DND-41 (cell line): ENCODE results near the gene VAPB.

Experiments used
- ATAC-seq: fragments of 200-7000 bp; cut with Tn5 transposase; 3 replicates; pipeline ENCODE4 v1.9.1; 2021; ENCODE audit warnings: low read depth; ENCODE audit not compliant: insufficient read depth
- DNase-seq: peaks from one replicate; pipeline ENCODE4 v3.0.0-alpha.2; 2020
- H2AFZ ChIP-seq: 2 replicates; pipeline ENCODE4 v1.6.0; 2012; ENCODE audit warnings: low read depth, low read length
- H3K27ac ChIP-seq: 2 replicates; pipeline ENCODE4 v1.5.1; 2012; ENCODE audit warnings: low read length, inconsistent platforms
- H3K27me3 ChIP-seq: fragments of 200-600 bp; sonication (generic); 2 replicates; pipeline ENCODE4 v1.6.0; 2012; ENCODE audit warnings: low read length, mild to moderate bottlenecking, inconsistent platforms; ENCODE audit not compliant: insufficient read depth, poor library complexity
- H3K36me3 ChIP-seq: 2 replicates; pipeline ENCODE4 v1.5.1; 2012; ENCODE audit warnings: low read length, inconsistent platforms; ENCODE audit not compliant: insufficient read depth
- H3K4me1 ChIP-seq: 2 replicates; pipeline ENCODE4 v1.5.1; 2012; ENCODE audit warnings: mild to moderate bottlenecking, low read length; ENCODE audit not compliant: insufficient read depth
- H3K4me2 ChIP-seq: 2 replicates; pipeline ENCODE4 v1.6.0; 2012; ENCODE audit warnings: mild to moderate bottlenecking, moderate library complexity, low read length, inconsistent platforms; ENCODE audit not compliant: insufficient read depth
- H3K4me3 ChIP-seq, 2 experiments: fragments of 200-600 bp in 1 of 2; shearing (Covaris generic) in 1 of 2; 2 replicates each; pipeline ENCODE4 v1.5.1; 2012 to 2016; ENCODE audit warnings: inconsistent platforms in 2 of 2, low read length in 2 of 2, mild to moderate bottlenecking in 2 of 2, low read depth in 1 of 2, moderate library complexity in 1 of 2
- H3K79me2 ChIP-seq: 2 replicates; pipeline ENCODE4 v1.6.0; 2012; ENCODE audit warnings: low read length, inconsistent platforms; ENCODE audit not compliant: insufficient read depth
- H3K9ac ChIP-seq: 2 replicates; pipeline ENCODE4 v1.6.0; 2012; ENCODE audit warnings: low read depth, mild to moderate bottlenecking, inconsistent platforms, low read length, moderate library complexity
- H3K9me3 ChIP-seq: 2 replicates; pipeline ENCODE4 v1.5.1; 2012; ENCODE audit warnings: low read length, moderate library complexity, mild to moderate bottlenecking, inconsistent platforms; ENCODE audit not compliant: insufficient read depth, severe bottlenecking
- H4K20me1 ChIP-seq: 2 replicates; pipeline ENCODE4 v1.6.0; 2012; ENCODE audit warnings: low read length; ENCODE audit not compliant: insufficient read depth
- EZH2 ChIP-seq: IDR thresholded peaks from 3 replicates; pipeline ENCODE4 v1.6.1; 2012; ENCODE audit warnings: borderline replicate concordance, low read depth, mild to moderate bottlenecking, moderate library complexity, low read length, inconsistent platforms; ENCODE audit not compliant: severe bottlenecking
- TF ChIP-seq, protein P1 (sequence below): IDR thresholded peaks from 2 replicates; pipeline ENCODE4 v1.5.1; 2012; ENCODE audit warnings: borderline replicate concordance, low read length, moderate library complexity, mild to moderate bottlenecking; ENCODE audit not compliant: poor library complexity, severe bottlenecking; ENCODE audit errors: extremely low read depth

The VAPB gene

GRCh38 chr20:58436868-58437645, 48.0 kb downstream of the VAPB start:
- Histone ChIP-seq H3K27me3 (no peaks in the 10 kb centered on the region), H3K36me3 (peaks cover 82% of the 10 kb centered on the region), H3K4me3 (no peak overlapping the region), H3K4me1 (peaks cover 15% of the 10 kb centered on the region; the same call in 1 of the 2 replicates), H3K9me3 (no peaks in the 10 kb centered on the region), H4K20me1 (peaks cover 76% of the 10 kb centered on the region), H3K27ac (no peak overlapping the region), H2AFZ (no peak overlapping the region), H3K4me2 (no peak overlapping the region), H3K79me2 (peaks cover 93% of the 10 kb centered on the region), H3K9ac (no peak overlapping the region)
- TF ChIP-seq, protein P1, sequence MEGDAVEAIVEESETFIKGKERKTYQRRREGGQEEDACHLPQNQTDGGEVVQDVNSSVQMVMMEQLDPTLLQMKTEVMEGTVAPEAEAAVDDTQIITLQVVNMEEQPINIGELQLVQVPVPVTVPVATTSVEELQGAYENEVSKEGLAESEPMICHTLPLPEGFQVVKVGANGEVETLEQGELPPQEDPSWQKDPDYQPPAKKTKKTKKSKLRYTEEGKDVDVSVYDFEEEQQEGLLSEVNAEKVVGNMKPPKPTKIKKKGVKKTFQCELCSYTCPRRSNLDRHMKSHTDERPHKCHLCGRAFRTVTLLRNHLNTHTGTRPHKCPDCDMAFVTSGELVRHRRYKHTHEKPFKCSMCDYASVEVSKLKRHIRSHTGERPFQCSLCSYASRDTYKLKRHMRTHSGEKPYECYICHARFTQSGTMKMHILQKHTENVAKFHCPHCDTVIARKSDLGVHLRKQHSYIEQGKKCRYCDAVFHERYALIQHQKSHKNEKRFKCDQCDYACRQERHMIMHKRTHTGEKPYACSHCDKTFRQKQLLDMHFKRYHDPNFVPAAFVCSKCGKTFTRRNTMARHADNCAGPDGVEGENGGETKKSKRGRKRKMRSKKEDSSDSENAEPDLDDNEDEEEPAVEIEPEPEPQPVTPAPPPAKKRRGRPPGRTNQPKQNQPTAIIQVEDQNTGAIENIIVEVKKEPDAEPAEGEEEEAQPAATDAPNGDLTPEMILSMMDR: no peak
- no peak for TF ChIP-seq EZH2
- ATAC-seq (no peak), DNase-seq (no peak)

DNA sequence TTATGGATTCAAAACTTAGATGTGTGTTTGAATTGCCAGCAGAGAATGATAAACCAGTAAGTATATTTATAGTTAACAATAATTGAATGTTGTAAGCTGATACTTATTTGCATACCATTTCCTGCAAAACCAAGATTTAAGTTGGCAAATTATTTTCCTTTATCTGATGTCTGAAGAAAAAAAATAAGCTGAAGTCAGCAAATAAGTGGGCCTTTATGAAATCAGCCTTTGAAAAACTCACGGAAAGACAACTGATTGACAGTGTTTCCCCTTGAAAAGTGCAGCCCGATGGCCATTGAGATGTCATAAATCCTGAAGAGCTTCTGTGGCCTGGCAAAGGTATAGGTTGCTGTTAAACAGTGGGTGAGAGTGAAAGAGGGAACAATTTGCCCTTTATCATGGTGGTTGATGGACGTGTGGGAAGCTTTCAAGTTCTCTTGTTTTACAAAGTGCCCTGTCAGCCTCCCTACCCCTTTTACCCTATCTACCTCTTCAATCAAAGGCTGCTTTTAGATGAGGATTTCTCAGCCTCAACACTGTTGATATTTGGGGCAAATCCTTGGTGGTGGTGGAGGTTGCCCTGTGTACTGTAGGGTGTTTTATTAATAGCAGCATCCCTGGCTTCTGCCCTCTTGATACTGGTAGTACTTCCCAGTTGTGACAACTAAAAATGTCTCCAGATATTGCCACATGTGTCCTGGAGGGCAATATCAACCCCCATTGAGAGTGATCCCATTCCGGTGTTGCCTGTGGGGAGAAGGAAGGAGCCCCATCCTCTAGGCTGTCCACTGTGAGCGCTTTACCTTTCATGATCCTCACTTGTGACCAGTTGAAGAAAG, 50.2 kb downstream of the VAPB start:
- Histone ChIP-seq H3K27me3 (no peaks in the 10 kb centered on the region), H3K79me2 (peaks cover 83% of the 10 kb centered on the region), H3K4me1 (no peaks in the 10 kb centered on the region), H3K36me3 (peaks cover 91% of the 10 kb centered on the region), H3K4me2 (no peak overlapping the region), H2AFZ (no peak overlapping the region), H3K9ac (no peak overlapping the region), H4K20me1 (peaks cover 68% of the 10 kb centered on the region), H3K27ac (no peak overlapping the region), H3K9me3 (no peaks in the 10 kb centered on the region), H3K4me3 (no peak overlapping the region)
- no peak for DNase-seq
- no peak for TF ChIP-seq EZH2
- TF ChIP-seq, protein P1: no peak
- ATAC-seq: no peak

DNA sequence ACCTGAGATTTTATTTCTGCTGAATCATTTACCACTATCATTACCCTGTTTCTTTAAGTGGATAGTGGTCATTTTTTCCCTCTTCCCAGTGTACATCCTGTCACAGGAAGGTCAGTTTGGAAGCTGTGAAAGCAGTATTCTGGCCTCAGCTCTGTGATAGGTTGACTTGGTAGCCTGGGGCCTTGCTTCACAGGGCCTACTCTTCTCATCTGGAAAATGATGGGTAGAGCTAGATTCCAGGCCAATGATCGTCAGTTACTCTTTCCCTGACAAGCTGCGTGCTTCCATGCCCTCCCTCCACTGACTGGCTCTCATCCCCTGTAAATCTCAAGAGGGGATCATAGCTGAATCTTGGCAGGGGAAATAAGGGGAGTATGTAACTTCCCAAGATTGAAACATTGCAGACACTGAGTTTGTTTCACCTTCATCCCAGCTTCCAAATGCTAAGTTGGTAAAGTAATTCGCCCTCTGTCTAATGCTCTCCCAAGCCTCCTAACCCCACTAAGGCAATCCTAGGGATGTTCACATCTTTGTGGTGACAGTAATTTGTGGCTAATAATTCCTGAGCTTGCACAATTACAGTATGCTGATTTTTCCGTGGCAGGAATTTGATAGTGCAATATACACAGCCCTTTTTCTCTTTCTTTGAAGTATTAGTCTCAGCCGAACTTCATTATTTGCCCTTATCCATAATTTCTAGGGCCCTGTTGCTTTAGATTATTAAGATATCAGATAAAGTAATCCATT, 51.2 kb downstream of the VAPB start:
- Histone ChIP-seq H3K27me3 (no peaks in the 10 kb centered on the region), H3K4me2 (no peak overlapping the region), H3K9me3 (no peaks in the 10 kb centered on the region), H3K36me3 (peaks cover 91% of the 10 kb centered on the region), H4K20me1 (peaks cover 60% of the 10 kb centered on the region), H3K9ac (no peak overlapping the region), H3K4me1 (no peaks in the 10 kb centered on the region), H3K4me3 (no peak overlapping the region), H3K79me2 (peaks cover 73% of the 10 kb centered on the region), H2AFZ (no peak overlapping the region), H3K27ac (no peak overlapping the region)
- no peak for TF ChIP-seq EZH2
- TF ChIP-seq, protein P1: no peak
- DNase-seq (no peak), ATAC-seq (no peak)
